ENCODE data around the gene CMTM7.

GRCh38 chr3:32395496-32395895 is 3.8 kb downstream of the CMTM7 start:
- TF ChIP-seq, protein P1, sequence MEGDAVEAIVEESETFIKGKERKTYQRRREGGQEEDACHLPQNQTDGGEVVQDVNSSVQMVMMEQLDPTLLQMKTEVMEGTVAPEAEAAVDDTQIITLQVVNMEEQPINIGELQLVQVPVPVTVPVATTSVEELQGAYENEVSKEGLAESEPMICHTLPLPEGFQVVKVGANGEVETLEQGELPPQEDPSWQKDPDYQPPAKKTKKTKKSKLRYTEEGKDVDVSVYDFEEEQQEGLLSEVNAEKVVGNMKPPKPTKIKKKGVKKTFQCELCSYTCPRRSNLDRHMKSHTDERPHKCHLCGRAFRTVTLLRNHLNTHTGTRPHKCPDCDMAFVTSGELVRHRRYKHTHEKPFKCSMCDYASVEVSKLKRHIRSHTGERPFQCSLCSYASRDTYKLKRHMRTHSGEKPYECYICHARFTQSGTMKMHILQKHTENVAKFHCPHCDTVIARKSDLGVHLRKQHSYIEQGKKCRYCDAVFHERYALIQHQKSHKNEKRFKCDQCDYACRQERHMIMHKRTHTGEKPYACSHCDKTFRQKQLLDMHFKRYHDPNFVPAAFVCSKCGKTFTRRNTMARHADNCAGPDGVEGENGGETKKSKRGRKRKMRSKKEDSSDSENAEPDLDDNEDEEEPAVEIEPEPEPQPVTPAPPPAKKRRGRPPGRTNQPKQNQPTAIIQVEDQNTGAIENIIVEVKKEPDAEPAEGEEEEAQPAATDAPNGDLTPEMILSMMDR (IDR thresholded peaks at IDR 0.05; ENCODE audit: low read depth, low read length), result no peak
- TF ChIP-seq EZH2phosphoT487 (IDR thresholded peaks at IDR 0.05; ENCODE audit: low read depth), result no peak

Data from OCI-LY3 (cell line).